Measurements from ENCODE around the gene SGIP1.

The SGIP1 gene

GRCh38 chr1:66676613-66677298 lies 142.8 kb downstream of the SGIP1 start:
- no peak overlapping the region for H3K4me3 ChIP-seq (ENCODE audit: low read depth, low read length)

- H3K4me3 ChIP-seq (ENCODE audit: low read depth, low read length) = no peak overlapping the region
Observed at GRCh38 chr1:66678146-66678545, 144.2 kb downstream of the SGIP1 start.

- H3K4me3 ChIP-seq (ENCODE audit: low read depth, low read length) = no peak overlapping the region
Observed at GRCh38 chr1:66679140-66679539, 145.2 kb downstream of the SGIP1 start.

GRCh38 chr1:66681686-66682085 lies 147.7 kb downstream of the SGIP1 start:
- H3K4me3 ChIP-seq (ENCODE audit: low read depth, low read length) = no peak overlapping the region

GRCh38 chr1:66682106-66682505 lies 148.2 kb downstream of the SGIP1 start:
- H3K4me3 ChIP-seq (ENCODE audit: low read depth, low read length) = no peak overlapping the region

- H3K4me3 ChIP-seq (ENCODE audit: low read depth, low read length) = no peak overlapping the region
Observed at GRCh38 chr1:66684353-66684752, 150.4 kb downstream of the SGIP1 start.

- no peak overlapping the region for H3K4me3 ChIP-seq (ENCODE audit: low read depth, low read length)
Observed at GRCh38 chr1:66685265-66685664, 151.3 kb downstream of the SGIP1 start.

GRCh38 chr1:66685670-66686069 lies 151.7 kb downstream of the SGIP1 start:
- no peak overlapping the region for H3K4me3 ChIP-seq (ENCODE audit: low read depth, low read length)

- no peak overlapping the region for H3K4me3 ChIP-seq (ENCODE audit: low read depth, low read length)
Observed at GRCh38 chr1:66686406-66686805, 152.5 kb downstream of the SGIP1 start.

GRCh38 chr1:66687358-66687757 lies 153.4 kb downstream of the SGIP1 start:
- H3K4me3 ChIP-seq (ENCODE audit: low read depth, low read length) = no peak overlapping the region

- no peak overlapping the region for H3K4me3 ChIP-seq (ENCODE audit: low read depth, low read length)
Observed at GRCh38 chr1:66690666-66691381, 156.9 kb downstream of the SGIP1 start.

- no peak overlapping the region for H3K4me3 ChIP-seq (ENCODE audit: low read depth, low read length)
Observed at GRCh38 chr1:66692681-66693080, 158.7 kb downstream of the SGIP1 start.

- H3K4me3 ChIP-seq (ENCODE audit: low read depth, low read length) = no peak overlapping the region
Observed at GRCh38 chr1:66693856-66694255, 159.9 kb downstream of the SGIP1 start.

GRCh38 chr1:66695116-66695515 lies 161.2 kb downstream of the SGIP1 start:
- no peak overlapping the region for H3K4me3 ChIP-seq (ENCODE audit: low read depth, low read length)

GRCh38 chr1:66696771-66697170 lies 162.8 kb downstream of the SGIP1 start:
- H3K4me3 ChIP-seq (ENCODE audit: low read depth, low read length) = no peak overlapping the region

- no peak overlapping the region for H3K4me3 ChIP-seq (ENCODE audit: low read depth, low read length)
Observed at GRCh38 chr1:66699213-66699612, 165.3 kb downstream of the SGIP1 start.

GRCh38 chr1:66704177-66704875 lies 170.4 kb downstream of the SGIP1 start:
- H3K4me3 ChIP-seq (ENCODE audit: low read depth, low read length) = no peak overlapping the region

- H3K4me3 ChIP-seq (ENCODE audit: low read depth, low read length) = no peak overlapping the region
Observed at GRCh38 chr1:66705110-66705509, 171.2 kb downstream of the SGIP1 start.

- H3K4me3 ChIP-seq (ENCODE audit: low read depth, low read length) = no peak overlapping the region
Observed at GRCh38 chr1:66711420-66711819, 177.5 kb downstream of the SGIP1 start.

GRCh38 chr1:66712839-66713238 lies 178.9 kb downstream of the SGIP1 start:
- H3K4me3 ChIP-seq (ENCODE audit: low read depth, low read length) = no peak overlapping the region

- H3K4me3 ChIP-seq (ENCODE audit: low read depth, low read length) = no peak overlapping the region
Observed at GRCh38 chr1:66723985-66724384, 190.0 kb downstream of the SGIP1 start.

Data from iPS-11a (cell line).